Cardiac muscle cell (in vitro differentiated cells and primary cell): ENCODE results near the gene ESRRG. TPM values are rescaled to one million over a fixed set of nuclear protein-coding genes. Genes with fewer than 3 reads are reported as not detected.

Experiments used
- DNase-seq, 2 donors: peaks; one replicate each; pipeline versions ENCODE4 v3.0.0 to v3.0.0-alpha.2; 2010 to 2017; ENCODE audit warnings: low read depth in 1 of 2, low spot score in 1 of 2
- H3K27ac ChIP-seq: fragments of 200-600 bp; sonication (generic); 2 replicates; pipeline ENCODE4 v1.5.1; 2016
- H3K27me3 ChIP-seq: fragments of 200-600 bp; sonication (generic); 2 replicates; pipeline ENCODE4 v1.6.0; 2016; ENCODE audit warnings: control low read depth
- H3K36me3 ChIP-seq: fragments of 200-600 bp; sonication (generic); 2 replicates; pipeline ENCODE4 v1.5.1; 2016; ENCODE audit warnings: control low read depth
- H3K4me1 ChIP-seq: fragments of 200-600 bp; sonication (generic); 2 replicates; pipeline ENCODE4 v1.8.1; 2017; ENCODE audit warnings: low read depth, mild to moderate bottlenecking, mixed run types
- H3K4me3 ChIP-seq: fragments of 200-600 bp; sonication (generic); 2 replicates; pipeline ENCODE4 v1.5.1; 2016; ENCODE audit warnings: mild to moderate bottlenecking
- H3K9me3 ChIP-seq: fragments of 200-600 bp; sonication (generic); 2 replicates; pipeline ENCODE4 v1.5.1; 2017; ENCODE audit warnings: low read depth, mild to moderate bottlenecking, control low read depth
- CTCF ChIP-seq: IDR thresholded peaks from 2 replicates; pipeline ENCODE4 v1.5.1; 2012; ENCODE audit warnings: low read depth, mild to moderate bottlenecking, low read length
- polyA plus RNA-seq: library from polyadenylated mRNA; unstranded; fragments of >200 nt; fragmentation: Nextera tagmentation; extraction: Ambion mirVana; gene quantifications from 2 replicates; pipeline ENCODE4 v1.2.1, GENCODE V29; 2016
- total RNA-seq: library from RNA; depleted of rRNA; stranded (reverse); fragments of >200 nt; gene quantifications from 2 replicates; pipeline ENCODE4 v1.2.3, GENCODE V29; 2016

ESRRG gene
- total and polyA plus RNA-seq, 2 experiments from 2014 or later = 41.5 to 62.2 TPM

GRCh38 chr1:216483672-216484401 lies 239.4 kb downstream of the ESRRG start:
- Histone ChIP-seq H3K27me3 (no peaks in the 10 kb centered on the region), H3K27ac (no peak overlapping the region), H3K9me3 (no peaks in the 10 kb centered on the region), H3K36me3 (no peaks in the 10 kb centered on the region), H3K4me3 (no peak overlapping the region), H3K4me1 (no peaks in the 10 kb centered on the region)
- DNase-seq = no peak
- TF ChIP-seq CTCF = no peak

DNA sequence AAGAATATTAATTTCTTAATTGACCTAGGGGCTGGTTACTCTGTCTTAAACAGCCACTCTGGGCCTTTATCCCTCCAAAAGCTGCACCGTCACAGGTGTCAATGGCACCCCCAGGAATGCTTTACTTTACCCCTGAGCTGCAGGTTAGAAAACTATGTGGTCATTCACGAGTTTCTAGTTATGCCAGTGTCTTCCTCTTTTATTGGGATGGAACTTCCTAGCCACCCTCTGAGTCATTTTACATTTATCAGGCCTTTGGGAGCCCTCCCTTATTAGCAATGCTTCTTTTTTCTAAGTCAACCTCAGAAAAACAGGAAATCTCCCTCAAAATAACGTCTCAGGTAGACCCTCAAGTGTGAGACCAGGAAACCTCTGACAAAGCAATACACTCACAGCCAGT lies 240.6 kb downstream of the ESRRG start:
- H3K27me3 ChIP-seq = no peaks in the 10 kb centered on the region
- no peak for DNase-seq
- no peak overlapping the region for H3K4me3 ChIP-seq
- no peaks in the 10 kb centered on the region for H3K9me3 ChIP-seq
- no peaks in the 10 kb centered on the region for H3K4me1 ChIP-seq
- no peak overlapping the region for H3K27ac ChIP-seq
- no peaks in the 10 kb centered on the region for H3K36me3 ChIP-seq
- no peak for TF ChIP-seq CTCF

DNA sequence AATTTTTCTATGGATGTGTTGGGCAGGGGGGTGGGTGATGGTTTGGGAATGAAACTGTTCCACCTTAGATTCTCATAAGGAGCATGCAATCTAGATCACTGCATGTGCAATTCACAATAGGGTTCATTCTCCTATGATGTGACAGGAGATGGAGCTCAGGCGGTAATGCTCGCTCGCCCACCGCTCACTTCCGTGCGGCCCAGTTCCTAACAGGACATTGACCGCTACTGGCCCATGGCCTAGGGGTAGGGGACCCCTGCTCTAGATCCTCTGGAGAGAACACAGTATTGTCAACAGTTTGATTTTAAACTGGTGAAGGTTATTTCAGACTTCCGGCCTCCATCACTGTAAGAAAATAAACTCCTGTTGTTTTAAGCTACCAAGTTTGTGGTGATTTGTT lies 245.0 kb downstream of the ESRRG start:
- H3K9me3 ChIP-seq = no peaks in the 10 kb centered on the region
- H3K4me1 ChIP-seq = no peaks in the 10 kb centered on the region
- DNase-seq = no peak
- no peak for TF ChIP-seq CTCF
- no peak overlapping the region for H3K4me3 ChIP-seq
- H3K27ac ChIP-seq = no peak overlapping the region
- no peaks in the 10 kb centered on the region for H3K27me3 ChIP-seq
- no peaks in the 10 kb centered on the region for H3K36me3 ChIP-seq

DNA sequence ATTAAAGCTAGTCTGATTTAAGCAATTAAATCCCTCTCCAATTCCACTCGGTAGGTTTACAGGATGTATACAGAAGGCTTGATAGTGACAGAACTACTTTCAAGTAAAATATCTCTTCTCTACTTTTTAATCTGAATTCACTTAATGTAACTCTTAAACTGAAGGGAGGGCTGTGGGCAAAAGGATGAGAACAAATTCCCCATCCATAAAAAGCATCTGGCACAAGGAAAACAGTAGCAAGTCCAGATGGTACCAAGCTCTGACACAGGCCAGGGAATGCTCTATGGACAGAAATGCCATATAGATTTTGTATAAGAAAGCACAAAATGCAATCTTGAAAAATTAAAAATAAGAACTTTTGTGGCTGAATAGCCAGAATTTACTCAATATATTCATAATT lies 246.9 kb downstream of the ESRRG start:
- TF ChIP-seq CTCF = no peak
- Histone ChIP-seq H3K36me3 (no peaks in the 10 kb centered on the region), H3K27me3 (no peaks in the 10 kb centered on the region), H3K27ac (no peak overlapping the region), H3K4me1 (no peaks in the 10 kb centered on the region), H3K9me3 (no peaks in the 10 kb centered on the region), H3K4me3 (no peak overlapping the region)
- no peak for DNase-seq

DNA sequence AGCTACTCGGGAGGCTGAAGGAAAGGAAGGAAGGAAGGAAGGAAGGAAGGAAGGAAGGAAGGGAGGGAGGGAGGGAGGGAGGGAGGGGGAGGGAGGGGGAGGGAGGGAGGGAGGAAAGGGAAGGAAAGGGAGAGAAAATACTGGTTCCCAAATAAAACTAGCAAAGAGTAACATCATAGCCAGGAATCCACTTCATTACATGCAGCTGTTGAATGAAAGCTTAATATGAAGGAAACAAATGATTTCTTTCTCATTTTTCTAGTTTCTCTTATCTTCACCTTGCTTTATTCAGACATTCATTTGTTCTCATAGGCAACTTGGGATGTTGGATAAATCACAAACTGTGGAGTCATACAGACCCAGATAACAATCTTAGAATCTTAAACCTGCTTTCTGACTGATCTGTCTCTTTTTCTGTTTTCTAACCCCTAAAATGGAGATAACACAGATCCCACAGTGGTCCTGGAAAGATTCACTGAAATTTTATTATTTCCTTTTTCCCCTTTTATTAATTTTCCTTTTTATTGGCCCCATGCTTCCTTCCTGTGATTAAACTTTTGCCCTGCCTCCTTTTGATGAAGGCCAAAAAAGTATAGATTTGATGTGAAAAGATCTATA lies 247.5 kb downstream of the ESRRG start:
- Histone ChIP-seq H3K27me3 (no peaks in the 10 kb centered on the region), H3K4me3 (no peak overlapping the region), H3K4me1 (no peaks in the 10 kb centered on the region), H3K27ac (no peak overlapping the region), H3K9me3 (no peaks in the 10 kb centered on the region), H3K36me3 (no peaks in the 10 kb centered on the region)
- TF ChIP-seq CTCF = no peak
- DNase-seq = no peak
